A673 (cell line): ENCODE results near the gene SMC1A.

Experiments used
- EZH2 ChIP-seq: fragments of 200-600 bp; sonication (generic); IDR thresholded peaks from 2 replicates; pipeline ENCODE4 v1.6.1; 2017; ENCODE audit warnings: borderline replicate concordance, low read depth, mild to moderate bottlenecking, mixed read lengths, antibody characterized with exemption, low read length; ENCODE audit not compliant: poor library complexity, severe bottlenecking
- TF ChIP-seq, protein P1 (sequence below): fragments of 300-800, 200-600 bp; sonication (generic); conservative IDR thresholded peaks from 2 replicates; pipeline ENCODE4 v1.5.1; 2017; ENCODE audit warnings: low read depth, mild to moderate bottlenecking, antibody characterized with exemption, low read length, moderate library complexity, mixed read lengths

DNA sequence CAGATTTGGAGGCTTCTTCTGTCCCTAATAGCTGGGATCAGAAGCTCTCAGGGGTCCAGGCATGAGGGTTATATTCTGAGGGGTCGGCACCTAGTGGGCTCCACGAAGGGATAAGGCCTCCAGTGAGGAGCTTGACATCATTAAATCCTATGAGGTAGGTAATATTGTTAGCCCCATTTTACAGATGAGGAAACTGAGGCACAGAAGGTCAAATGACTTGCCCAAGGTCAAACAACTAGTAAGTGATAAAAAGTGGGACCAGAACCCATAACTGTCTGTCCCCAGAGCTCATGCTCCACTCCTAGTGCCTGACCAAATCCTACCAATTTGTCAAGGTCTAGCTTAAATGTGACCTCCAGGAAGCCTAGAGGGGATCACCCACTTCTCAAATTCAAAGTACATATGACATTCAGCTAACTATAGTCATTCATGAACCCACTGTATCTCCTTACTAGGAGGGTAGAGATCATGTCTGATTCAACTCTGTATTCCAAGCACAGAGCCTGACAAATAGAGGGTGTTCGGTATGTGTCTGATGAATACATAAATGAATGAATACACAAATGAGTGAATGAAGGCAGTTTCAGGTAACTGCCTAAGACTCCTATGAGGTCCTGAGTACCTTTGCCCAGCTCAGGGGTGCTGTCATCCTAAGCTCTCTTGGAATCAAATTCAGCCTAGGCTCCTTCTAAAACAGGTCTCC, 43.3 kb downstream of the SMC1A start:
- TF ChIP-seq, protein P1, sequence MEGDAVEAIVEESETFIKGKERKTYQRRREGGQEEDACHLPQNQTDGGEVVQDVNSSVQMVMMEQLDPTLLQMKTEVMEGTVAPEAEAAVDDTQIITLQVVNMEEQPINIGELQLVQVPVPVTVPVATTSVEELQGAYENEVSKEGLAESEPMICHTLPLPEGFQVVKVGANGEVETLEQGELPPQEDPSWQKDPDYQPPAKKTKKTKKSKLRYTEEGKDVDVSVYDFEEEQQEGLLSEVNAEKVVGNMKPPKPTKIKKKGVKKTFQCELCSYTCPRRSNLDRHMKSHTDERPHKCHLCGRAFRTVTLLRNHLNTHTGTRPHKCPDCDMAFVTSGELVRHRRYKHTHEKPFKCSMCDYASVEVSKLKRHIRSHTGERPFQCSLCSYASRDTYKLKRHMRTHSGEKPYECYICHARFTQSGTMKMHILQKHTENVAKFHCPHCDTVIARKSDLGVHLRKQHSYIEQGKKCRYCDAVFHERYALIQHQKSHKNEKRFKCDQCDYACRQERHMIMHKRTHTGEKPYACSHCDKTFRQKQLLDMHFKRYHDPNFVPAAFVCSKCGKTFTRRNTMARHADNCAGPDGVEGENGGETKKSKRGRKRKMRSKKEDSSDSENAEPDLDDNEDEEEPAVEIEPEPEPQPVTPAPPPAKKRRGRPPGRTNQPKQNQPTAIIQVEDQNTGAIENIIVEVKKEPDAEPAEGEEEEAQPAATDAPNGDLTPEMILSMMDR: no peak
- TF ChIP-seq EZH2: no peak
